Measurements from ENCODE around the gene PALM.
"Not testable (repeated sequence)": the region's sequence is repeated elsewhere in the genome, so short reads cannot be mapped to it uniquely, and the experiment has no call there.

The PALM gene

GRCh38 chr19:708154-709143, at the start of gene PALM:
TSS of gene PALM (plus strand) at chr19:708935. CDS start at chr19:709147, 212 bp downstream.
- no peak for DNase-seq

- no peak for DNase-seq
Measured at GRCh38 chr19:660793-661426, 47.8 kb upstream of the PALM start.

DNA sequence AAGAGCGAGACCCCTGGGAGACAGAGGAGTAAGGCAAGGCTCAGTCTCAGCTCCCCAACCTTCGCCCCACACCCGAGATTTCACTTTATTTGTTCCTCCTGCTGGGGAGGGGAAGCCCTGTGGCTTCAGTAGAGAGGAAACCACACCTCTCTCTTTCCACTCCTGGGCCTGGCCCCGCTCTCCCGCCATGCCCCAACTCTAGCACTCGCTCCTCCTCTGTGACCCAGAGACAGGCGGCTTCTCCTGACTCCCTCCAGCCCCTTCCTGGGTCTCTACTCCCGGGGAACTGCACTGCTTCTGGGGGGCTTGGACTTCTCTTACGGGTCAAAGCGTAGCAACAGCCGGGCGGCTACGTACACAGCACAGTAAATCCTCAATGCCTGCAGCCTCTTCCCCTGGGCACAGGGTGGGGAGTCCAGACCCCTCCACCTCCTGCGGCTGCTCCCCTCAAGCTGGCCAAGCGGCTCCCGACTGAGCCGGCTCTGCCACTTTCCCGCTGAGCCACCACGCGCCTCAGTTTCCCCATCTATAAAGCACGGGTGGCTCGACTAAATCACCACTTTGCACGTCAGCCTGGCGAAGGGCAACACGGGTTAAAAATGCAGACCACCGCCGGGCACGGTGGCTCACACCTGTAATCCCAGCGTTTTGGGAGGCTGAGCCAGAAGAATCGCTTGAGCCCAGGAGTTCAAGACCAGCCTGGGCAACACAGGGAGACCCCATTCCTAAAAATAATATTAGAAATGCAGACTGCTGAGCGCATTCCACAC, 47.1 kb upstream of the PALM start:
- DNase-seq = no peak

- peak; percentile 47 for DNase-seq
Measured at GRCh38 chr19:662207-662961, 46.4 kb upstream of the PALM start.

DNA sequence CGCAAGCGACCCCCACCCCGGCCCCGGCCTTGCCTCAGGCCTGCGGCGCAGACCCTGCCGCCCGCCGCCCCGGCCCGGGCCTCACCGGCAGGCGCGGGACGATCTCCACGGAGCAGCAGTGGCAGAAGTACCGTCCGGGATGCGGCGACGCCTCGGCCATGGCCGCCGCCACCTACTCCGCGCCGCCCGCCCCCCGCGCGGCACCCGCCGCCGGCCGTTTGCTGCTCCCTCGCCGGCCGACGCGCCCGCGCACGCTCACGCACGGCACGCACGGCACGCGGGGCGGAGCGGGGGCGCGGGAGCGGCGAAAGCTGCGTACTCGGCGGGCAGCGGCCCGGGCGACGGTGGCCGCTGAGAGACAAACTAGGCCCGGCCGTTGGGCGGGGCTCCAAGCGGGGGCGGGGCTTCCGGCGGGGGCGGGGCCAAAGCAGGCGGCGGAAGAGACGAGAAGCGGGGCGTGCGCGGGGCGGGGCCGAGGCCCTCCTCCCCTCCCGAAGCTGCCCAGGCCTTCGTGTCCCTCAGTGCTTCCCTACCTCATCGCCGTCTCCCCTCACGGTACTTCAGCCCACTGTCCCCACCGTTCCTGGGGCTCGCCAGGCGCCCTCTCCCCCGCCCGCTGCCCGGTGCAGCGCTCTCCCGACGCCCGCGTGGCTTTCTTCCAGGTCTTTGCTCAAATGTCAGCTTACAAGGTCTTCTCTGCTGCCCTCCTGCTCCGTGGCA, 45.6 kb upstream of the PALM start, which contains the start of gene RNF126:
RNF126 (minus strand) TSS at position 253 of the 720 bp plus-strand sequence; CDS start at position 160, 93 bp downstream.
- peak; percentile 86 for DNase-seq

GRCh38 chr19:663682-664117, 45.0 kb upstream of the PALM start:
- no peak for DNase-seq

GRCh38 chr19:664913-665443, 43.8 kb upstream of the PALM start:
- DNase-seq = peak; percentile 87

DNA sequence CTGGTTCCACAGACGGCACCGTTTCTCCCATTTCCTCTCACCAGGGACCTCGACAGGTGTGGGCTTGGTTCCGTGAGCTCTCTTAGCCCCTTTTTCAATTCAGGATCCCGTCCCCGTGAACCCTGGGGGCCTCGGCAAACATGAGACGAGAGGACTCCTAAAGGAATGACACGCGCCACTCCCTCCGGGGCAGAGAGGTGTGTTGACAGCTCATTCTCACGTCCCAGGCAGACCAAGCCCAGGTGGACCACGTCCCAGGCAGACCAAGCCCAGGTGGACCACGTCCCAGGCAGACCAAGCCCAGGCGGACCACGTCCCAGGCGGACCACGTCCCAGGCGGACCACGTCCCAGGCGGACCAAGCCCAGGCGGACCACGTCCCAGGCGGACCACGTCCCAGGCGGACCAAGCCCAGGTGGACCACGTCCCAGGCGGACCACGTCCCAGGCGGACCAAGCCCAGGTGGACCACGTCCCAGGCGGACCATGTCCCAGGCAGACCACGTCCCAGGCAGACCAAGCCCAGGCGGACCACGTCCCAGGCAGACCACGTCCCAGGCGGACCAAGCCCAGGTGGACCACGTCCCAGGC, 41.7 kb upstream of the PALM start:
- not testable (repeated sequence) for DNase-seq

DNA sequence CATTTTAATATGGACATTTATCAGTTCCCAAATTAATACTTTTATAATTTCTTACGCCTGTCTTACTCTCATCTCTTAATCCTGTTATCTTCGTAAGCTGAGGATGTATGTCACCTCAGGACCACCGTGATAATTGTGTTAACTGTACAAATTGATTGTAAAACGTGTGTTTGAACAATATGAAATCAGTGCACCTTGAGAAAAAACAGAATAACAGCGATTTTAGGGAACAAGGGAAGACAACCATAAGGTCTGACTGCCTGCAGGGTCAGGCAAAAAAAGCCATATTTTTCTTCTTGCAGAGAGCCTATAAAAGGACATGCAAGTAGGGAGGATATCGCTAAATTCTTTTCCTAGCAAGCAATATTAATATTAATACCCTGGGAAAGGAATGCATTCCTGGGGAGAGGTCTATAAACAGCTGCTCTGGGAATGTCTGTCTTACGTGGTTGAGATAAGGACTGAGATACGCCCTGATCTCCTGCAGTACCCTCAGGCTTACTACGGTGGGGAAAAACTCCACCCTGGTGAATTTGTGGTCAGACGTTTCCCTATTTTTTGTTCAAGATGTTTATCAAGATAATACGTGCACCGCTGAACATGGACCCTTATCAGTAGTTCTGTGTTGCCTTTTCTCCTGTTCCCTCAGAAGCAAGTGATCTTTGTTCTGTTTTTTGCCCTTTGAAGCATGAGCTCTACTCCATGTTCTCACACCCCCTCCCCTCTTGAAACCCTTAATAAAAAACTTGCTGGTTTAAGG, 39.9 kb upstream of the PALM start:
- not testable (repeated sequence) for DNase-seq

- DNase-seq = no peak
Measured at GRCh38 chr19:670609-671075, 38.1 kb upstream of the PALM start.

DNA sequence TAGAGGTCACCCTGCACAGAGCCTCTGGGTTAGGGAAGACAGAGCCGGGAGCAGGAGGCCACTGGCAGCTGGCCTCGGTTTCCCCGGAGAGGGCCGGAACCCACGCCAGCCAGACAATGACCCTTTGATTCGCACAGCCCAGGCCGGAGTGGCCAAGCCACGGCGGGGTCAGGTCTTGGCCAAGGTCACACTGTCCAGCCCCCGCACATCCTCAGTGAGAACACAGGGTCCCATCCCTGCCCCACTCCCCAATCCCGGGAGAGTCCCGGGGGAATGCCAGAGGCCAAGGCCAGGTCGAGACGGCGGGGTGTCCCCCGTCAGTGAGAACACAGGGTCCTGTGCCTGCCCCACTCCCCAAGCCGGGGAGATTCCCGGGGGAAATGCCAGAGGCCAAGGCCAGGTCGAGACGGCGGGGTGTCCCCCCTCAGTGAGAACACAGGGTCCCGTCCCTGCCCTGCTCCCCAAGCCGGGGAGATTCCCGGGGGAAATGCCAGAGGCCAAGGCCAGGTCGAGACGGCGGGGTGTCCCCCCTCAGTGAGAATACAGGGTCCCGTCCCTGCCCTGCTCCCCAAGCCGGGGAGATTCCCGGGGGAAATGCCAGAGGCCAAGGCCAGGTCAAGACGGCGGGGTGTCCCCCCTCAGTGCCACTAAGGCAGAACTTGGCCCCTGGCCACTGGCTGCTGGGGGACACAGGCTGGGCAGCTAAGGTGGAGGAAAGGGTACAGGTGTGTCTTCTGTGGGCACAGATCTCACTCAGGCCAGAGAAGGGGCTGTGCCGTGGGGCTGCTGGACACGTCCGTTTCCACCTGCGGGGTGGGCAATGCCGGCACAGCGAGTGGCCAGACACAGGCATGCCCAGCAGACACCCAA, 34.2 kb upstream of the PALM start:
- DNase-seq = no peak

DNA sequence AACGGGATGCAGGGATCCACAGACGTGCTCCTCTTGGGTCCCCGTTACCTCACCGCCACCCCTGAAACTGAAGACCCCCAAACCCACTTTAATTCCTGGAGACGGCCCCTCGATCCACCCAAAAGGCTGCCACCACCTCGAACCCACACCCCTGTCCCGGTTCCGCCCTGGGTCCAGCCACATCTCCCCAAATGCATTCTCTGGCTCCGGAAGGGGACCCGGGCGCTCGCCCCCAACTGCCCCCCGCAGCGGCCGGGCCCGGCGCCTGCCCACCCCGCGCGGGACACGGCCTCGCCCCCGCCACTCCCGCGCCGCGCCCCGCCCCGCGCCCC, 32.8 kb upstream of the PALM start:
- no peak for DNase-seq

DNA sequence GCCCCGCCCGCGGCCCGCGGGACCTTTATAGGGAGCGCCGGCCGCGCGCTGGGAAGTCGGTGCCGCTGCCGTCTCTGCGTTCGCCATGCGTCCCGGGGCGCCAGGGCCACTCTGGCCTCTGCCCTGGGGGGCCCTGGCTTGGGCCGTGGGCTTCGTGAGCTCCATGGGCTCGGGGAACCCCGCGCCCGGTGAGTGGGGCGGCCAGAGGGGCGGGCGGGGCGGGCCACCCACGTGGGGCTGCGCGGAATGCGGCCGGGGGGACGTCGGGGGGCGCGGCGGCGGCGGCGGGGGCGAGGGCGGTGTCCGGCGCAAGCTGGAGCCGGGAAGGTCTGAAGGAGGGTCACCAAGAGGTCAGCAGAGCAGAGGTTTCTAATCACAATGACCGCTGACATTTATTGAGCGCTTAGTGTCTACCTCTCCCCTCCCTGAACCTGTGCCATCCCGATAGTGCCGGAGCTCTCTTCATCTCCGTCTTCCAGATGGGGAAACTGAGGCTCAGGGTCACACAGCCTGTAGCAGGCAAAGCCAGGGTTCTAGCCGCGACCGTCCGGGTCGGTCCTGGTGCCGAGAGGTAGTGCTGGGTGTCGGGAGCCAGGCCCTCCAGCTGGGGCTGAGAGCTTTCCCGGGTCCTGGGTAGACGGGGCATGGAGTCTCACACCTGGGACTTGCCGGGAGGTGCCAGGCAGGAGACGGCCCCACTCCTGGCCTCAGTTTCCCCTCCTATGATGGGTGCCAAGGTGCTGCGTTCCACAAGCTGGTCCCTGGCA, 32.2 kb upstream of the PALM start, which contains the start of gene FSTL3:
FSTL3 (plus strand) TSS at position 54 of the 767 bp plus-strand sequence; CDS start at position 86, 32 bp downstream.
- no peak for DNase-seq

GRCh38 chr19:677201-677600, 31.5 kb upstream of the PALM start:
- no peak for DNase-seq

GRCh38 chr19:677601-678436, 30.9 kb upstream of the PALM start:
- DNase-seq = no peak

DNA sequence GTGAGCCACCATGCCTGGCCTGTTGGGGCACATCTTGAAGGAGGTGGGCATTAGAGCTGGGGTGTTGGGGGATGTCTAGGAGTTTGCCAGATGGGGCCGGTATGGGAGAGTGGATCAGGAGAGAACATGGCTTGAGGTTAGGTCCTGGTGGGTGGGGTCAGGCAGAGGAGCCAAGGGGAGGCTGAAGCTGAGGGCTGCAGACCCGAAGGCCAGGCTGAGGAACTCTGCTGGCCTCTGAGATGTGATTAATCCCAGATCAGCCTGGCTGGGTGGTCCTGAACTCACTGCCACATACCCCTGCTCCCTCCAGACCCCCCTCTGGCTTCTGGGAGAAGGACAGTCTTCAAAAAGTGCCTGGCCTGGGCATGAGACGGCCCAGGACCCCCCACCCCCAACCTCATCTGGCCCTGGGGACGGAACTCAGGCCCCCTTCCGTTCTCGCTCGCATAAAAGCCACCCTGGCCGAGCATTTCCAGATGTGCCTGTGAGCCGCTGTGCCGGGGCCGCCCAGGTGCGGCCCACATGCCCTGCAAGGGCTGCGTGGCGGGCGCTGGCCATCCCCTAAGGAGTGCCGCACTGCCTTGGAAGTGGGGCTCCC, 29.8 kb upstream of the PALM start:
- DNase-seq = no peak
